PFSK-1 (cell line): ENCODE results near the gene C1orf21.

Experiments
- POLR2AphosphoS5 ChIP-seq: IDR thresholded peaks from 2 replicates; pipeline ENCODE4 v1.6.1; 2012; ENCODE audit warnings: low read depth, mild to moderate bottlenecking, control low read depth, low read length, moderate library complexity
- SIN3A ChIP-seq: IDR thresholded peaks from 2 replicates; pipeline ENCODE4 v1.6.1; 2012; ENCODE audit warnings: mild to moderate bottlenecking, low read length, moderate library complexity, borderline replicate concordance; ENCODE audit not compliant: insufficient read depth
- TAF1 ChIP-seq: IDR thresholded peaks from 2 replicates; pipeline ENCODE4 v1.6.1; 2012; ENCODE audit warnings: low read length, control low read depth, borderline replicate concordance; ENCODE audit not compliant: insufficient read depth

- TF ChIP-seq POLR2AphosphoS5 = no peak
- no peak for TF ChIP-seq SIN3A
- no peak for TF ChIP-seq TAF1
These were observed 35.8 kb downstream of the C1orf21 start for GRCh38 chr1:184422490-184423233.
